Measurements from ENCODE around the gene GLT6D1.

- TF ChIP-seq, protein P1, sequence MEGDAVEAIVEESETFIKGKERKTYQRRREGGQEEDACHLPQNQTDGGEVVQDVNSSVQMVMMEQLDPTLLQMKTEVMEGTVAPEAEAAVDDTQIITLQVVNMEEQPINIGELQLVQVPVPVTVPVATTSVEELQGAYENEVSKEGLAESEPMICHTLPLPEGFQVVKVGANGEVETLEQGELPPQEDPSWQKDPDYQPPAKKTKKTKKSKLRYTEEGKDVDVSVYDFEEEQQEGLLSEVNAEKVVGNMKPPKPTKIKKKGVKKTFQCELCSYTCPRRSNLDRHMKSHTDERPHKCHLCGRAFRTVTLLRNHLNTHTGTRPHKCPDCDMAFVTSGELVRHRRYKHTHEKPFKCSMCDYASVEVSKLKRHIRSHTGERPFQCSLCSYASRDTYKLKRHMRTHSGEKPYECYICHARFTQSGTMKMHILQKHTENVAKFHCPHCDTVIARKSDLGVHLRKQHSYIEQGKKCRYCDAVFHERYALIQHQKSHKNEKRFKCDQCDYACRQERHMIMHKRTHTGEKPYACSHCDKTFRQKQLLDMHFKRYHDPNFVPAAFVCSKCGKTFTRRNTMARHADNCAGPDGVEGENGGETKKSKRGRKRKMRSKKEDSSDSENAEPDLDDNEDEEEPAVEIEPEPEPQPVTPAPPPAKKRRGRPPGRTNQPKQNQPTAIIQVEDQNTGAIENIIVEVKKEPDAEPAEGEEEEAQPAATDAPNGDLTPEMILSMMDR (IDR thresholded peaks at IDR 0.05) = no peak
- TF ChIP-seq POLR2AphosphoS5 (IDR thresholded peaks at IDR 0.05) (no peak), POLR2A (IDR thresholded peaks at IDR 0.05) (no peak), EP300 (IDR thresholded peaks at IDR 0.05; ENCODE audit: low read depth) (no peak)
These were observed 52.7 kb downstream of the GLT6D1 start for GRCh38 chr9:135586601-135587109.

Measured in transverse colon (tissue), 4 donors.